Rectal smooth muscle tissue (tissue), 1 donor: ENCODE results near the gene BEST1.
A peak's percentile ranks its signal among the peaks of the same experiment; 100 is the strongest.

Source experiments
- H3K27ac ChIP-seq: one replicate; pipeline ENCODE4 v1.7.0; 2013; ENCODE audit warnings: low read depth, low read length, inconsistent platforms
- H3K27me3 ChIP-seq: one replicate; pipeline ENCODE4 v1.7.0; 2013; ENCODE audit warnings: low read length; ENCODE audit not compliant: control insufficient read depth, insufficient read depth
- H3K36me3 ChIP-seq: one replicate; pipeline ENCODE4 v1.7.0; 2013; ENCODE audit warnings: low read length; ENCODE audit not compliant: control insufficient read depth, insufficient read depth
- H3K4me1 ChIP-seq: one replicate; pipeline ENCODE4 v1.7.0; 2013; ENCODE audit warnings: low read length; ENCODE audit not compliant: control insufficient read depth, insufficient read depth
- H3K4me3 ChIP-seq: one replicate; pipeline ENCODE4 v1.7.0; 2013; ENCODE audit warnings: low read length
- H3K9ac ChIP-seq: one replicate; pipeline ENCODE4 v1.7.0; 2013; ENCODE audit warnings: low read length

BEST1 gene

GRCh38 chr11:61918938-61919704 lies 31.0 kb upstream of the BEST1 start:
- H3K4me1 ChIP-seq, result peaks cover 9% of the 10 kb centered on the region
- H3K9ac ChIP-seq, result no peak overlapping the region
- peaks cover 9% of the 10 kb centered on the region for H3K27me3 ChIP-seq
- no peak overlapping the region for H3K4me3 ChIP-seq
- H3K27ac ChIP-seq, result peak overlapping the region; percentile 31
- no peaks in the 10 kb centered on the region for H3K36me3 ChIP-seq

GRCh38 chr11:61919705-61920631 lies 30.2 kb upstream of the BEST1 start:
- Histone ChIP-seq H3K4me1 (peaks cover 9% of the 10 kb centered on the region), H3K36me3 (no peaks in the 10 kb centered on the region), H3K27ac (no peak overlapping the region), H3K27me3 (peaks cover 9% of the 10 kb centered on the region), H3K9ac (no peak overlapping the region), H3K4me3 (no peak overlapping the region)

- peaks cover 9% of the 10 kb centered on the region for H3K27me3 ChIP-seq
- no peak overlapping the region for H3K4me3 ChIP-seq
- no peak overlapping the region for H3K9ac ChIP-seq
- H3K36me3 ChIP-seq, result no peaks in the 10 kb centered on the region
- no peak overlapping the region for H3K27ac ChIP-seq
- H3K4me1 ChIP-seq, result peaks cover 9% of the 10 kb centered on the region
These were observed 28.7 kb upstream of the BEST1 start for GRCh38 chr11:61921446-61921845.

- Histone ChIP-seq H3K27ac (peak overlapping the region; percentile 84), H3K4me3 (no peak overlapping the region), H3K4me1 (peaks cover 9% of the 10 kb centered on the region), H3K9ac (no peak overlapping the region), H3K27me3 (peaks cover 9% of the 10 kb centered on the region), H3K36me3 (no peaks in the 10 kb centered on the region)
These were observed 27.6 kb upstream of the BEST1 start for GRCh38 chr11:61922539-61922938.

- H3K4me1 ChIP-seq, result peaks cover 4% of the 10 kb centered on the region
- H3K4me3 ChIP-seq, result no peak overlapping the region
- H3K27me3 ChIP-seq, result peaks cover 5% of the 10 kb centered on the region
- no peaks in the 10 kb centered on the region for H3K36me3 ChIP-seq
- H3K9ac ChIP-seq, result no peak overlapping the region
- peak overlapping the region; percentile 84 for H3K27ac ChIP-seq
These were observed 26.7 kb upstream of the BEST1 start for GRCh38 chr11:61923166-61924063.

GRCh38 chr11:61924064-61924455 lies 26.1 kb upstream of the BEST1 start:
- no peak overlapping the region for H3K9ac ChIP-seq

GRCh38 chr11:61925736-61926135 lies 24.4 kb upstream of the BEST1 start:
- Histone ChIP-seq H3K4me3 (no peak overlapping the region), H3K36me3 (no peaks in the 10 kb centered on the region), H3K27ac (no peak overlapping the region), H3K27me3 (no peaks in the 10 kb centered on the region), H3K9ac (no peak overlapping the region), H3K4me1 (peaks cover 4% of the 10 kb centered on the region)

More at GRCh38 chr11:61924064-61924455, 26.1 kb upstream of the BEST1 start:
- Histone ChIP-seq H3K27me3 (peaks cover 3% of the 10 kb centered on the region), H3K27ac (peak overlapping the region; percentile 84), H3K4me3 (no peak overlapping the region), H3K36me3 (no peaks in the 10 kb centered on the region), H3K4me1 (peaks cover 4% of the 10 kb centered on the region)

- Histone ChIP-seq H3K4me3 (no peak overlapping the region), H3K27ac (no peak overlapping the region), H3K9ac (no peak overlapping the region), H3K4me1 (peaks cover 4% of the 10 kb centered on the region), H3K36me3 (no peaks in the 10 kb centered on the region), H3K27me3 (no peaks in the 10 kb centered on the region)
These were observed 23.9 kb upstream of the BEST1 start for GRCh38 chr11:61926235-61926634.

- peaks cover 4% of the 10 kb centered on the region for H3K4me1 ChIP-seq
- no peak overlapping the region for H3K9ac ChIP-seq
- H3K27me3 ChIP-seq, result no peaks in the 10 kb centered on the region
- H3K4me3 ChIP-seq, result no peak overlapping the region
- no peaks in the 10 kb centered on the region for H3K36me3 ChIP-seq
- H3K27ac ChIP-seq, result no peak overlapping the region
These were observed 22.6 kb upstream of the BEST1 start for GRCh38 chr11:61927501-61927900.

- no peaks in the 10 kb centered on the region for H3K4me1 ChIP-seq
- H3K36me3 ChIP-seq, result no peaks in the 10 kb centered on the region
- H3K27ac ChIP-seq, result no peak overlapping the region
- H3K27me3 ChIP-seq, result no peaks in the 10 kb centered on the region
- no peak overlapping the region for H3K4me3 ChIP-seq
- H3K9ac ChIP-seq, result no peak overlapping the region
These were observed 21.5 kb upstream of the BEST1 start for GRCh38 chr11:61928606-61929005.

GRCh38 chr11:61930933-61931332 lies 19.2 kb upstream of the BEST1 start:
- Histone ChIP-seq H3K4me3 (no peak overlapping the region), H3K4me1 (no peaks in the 10 kb centered on the region), H3K36me3 (no peaks in the 10 kb centered on the region), H3K27me3 (no peaks in the 10 kb centered on the region), H3K27ac (no peak overlapping the region), H3K9ac (no peak overlapping the region)

GRCh38 chr11:61935861-61936260 lies 14.3 kb upstream of the BEST1 start:
- H3K9ac ChIP-seq, result no peak overlapping the region
- H3K27me3 ChIP-seq, result no peaks in the 10 kb centered on the region
- H3K36me3 ChIP-seq, result no peaks in the 10 kb centered on the region
- no peaks in the 10 kb centered on the region for H3K4me1 ChIP-seq
- no peak overlapping the region for H3K27ac ChIP-seq
- no peak overlapping the region for H3K4me3 ChIP-seq
